Upper lobe of left lung (tissue), 6 donors: ENCODE measurements around the gene ANO2. TPM values are rescaled to one million over a fixed set of nuclear protein-coding genes. Genes with fewer than 3 reads are reported as not detected.

Experiments
- ATAC-seq, 2 donors: fragments of 200-7000 bp; cut with Tn5 transposase; one replicate each; pipeline ENCODE4 v1.9.1; 2022; ENCODE audit warnings: mild to moderate bottlenecking in 2 of 2, moderate library complexity in 2 of 2; ENCODE audit not compliant: low FRiP score in 2 of 2
- DNase-seq, 2 donors: peaks; one replicate each; pipeline ENCODE4 v3.0.0-alpha.2; 2019 to 2020
- H3K27ac ChIP-seq, 4 donors: fragments of 200-600 bp; sonication (generic); one replicate each; pipeline ENCODE4 v1.5.1; 2016 to 2019
- H3K27me3 ChIP-seq, 4 donors: fragments of 200-600 bp; sonication (generic); one replicate each; pipeline ENCODE4 v1.5.1; 2017 to 2019
- H3K36me3 ChIP-seq, 4 donors: fragments of 200-600 bp; sonication (generic); one replicate each; pipeline ENCODE4 v1.5.1; 2016 to 2019
- H3K4me1 ChIP-seq, 4 donors: fragments of 200-600 bp; sonication (generic); one replicate each; pipeline ENCODE4 v1.5.1; 2018 to 2019
- H3K4me3 ChIP-seq, 4 donors: fragments of 200-600 bp; sonication (generic); one replicate each; pipeline ENCODE4 v1.5.1; 2017 to 2019; ENCODE audit warnings: mild to moderate bottlenecking in 2 of 4, moderate library complexity in 1 of 4
- H3K9me3 ChIP-seq, 4 donors: fragments of 200-600 bp; sonication (generic); one replicate each; pipeline ENCODE4 v1.5.1; 2018 to 2019
- EP300 ChIP-seq, 4 donors: sonication (generic); formaldehyde crosslinking; IDR thresholded peaks; one replicate each; pipeline ENCODE4 v1.5.1; 2017; ENCODE audit warnings: antibody characterized with exemption in 4 of 4, control low read depth in 2 of 4
- POLR2A ChIP-seq, 4 donors: fragments of 450-650 bp; IDR thresholded peaks; one replicate each; pipeline ENCODE4 v1.5.1; 2016 to 2017; ENCODE audit warnings: antibody characterized with exemption in 4 of 4, mild to moderate bottlenecking in 2 of 4
- POLR2AphosphoS5 ChIP-seq, 2 donors: sonication (generic); formaldehyde crosslinking; IDR thresholded peaks; one replicate each; pipeline ENCODE4 v1.5.1; 2017; ENCODE audit warnings: antibody characterized with exemption in 2 of 2
- WGBS, 2 donors: methylation state at CpG; one replicate each; pipeline ENCODE4 v1.1.5; 2017 to 2018; 5-methylcytosine and 5-hydroxymethylcytosine counted together
- total RNA-seq, 6 donors: library from RNA; depleted of rRNA in 4 of 6; stranded (reverse); fragments of >200 nt in 4 of 6; gene quantifications; one replicate each; pipeline versions ENCODE4 v1.1.0 to v1.2.1, GENCODE V29; 2016 to 2021
- TF ChIP-seq, protein P1 (sequence below), 6 experiments: fragments of 450-650 bp in 4 of 6; fragments of 200-600 bp in 2 of 6; sonication (generic) in 2 of 6; IDR thresholded peaks; one replicate each; pipeline ENCODE4 v1.5.1; 2016 to 2019; ENCODE audit warnings: antibody characterized with exemption in 6 of 6
- donor health status: DM: no; HTN: no; CAD: no; lungs with moderate emphysema.
- donor health status: DM: no; HTN: yes; CAD: no; lungs with severe emphysema.

Gene ANO2
- total RNA-seq, 6 donors from 2014 or later = 4.4 to 78.6 (median 17.5) TPM

- no peak overlapping the region for H3K27ac ChIP-seq
- H3K27me3 ChIP-seq = no peaks in the 10 kb centered on the region
- DNase-seq = no peak
- no peaks in the 10 kb centered on the region for H3K9me3 ChIP-seq
- H3K4me3 ChIP-seq = no peak overlapping the region
- H3K4me1 ChIP-seq = peaks cover 2 to 16% (median 10%) of the 10 kb centered on the region in 4 donors
- ATAC-seq = no peak
- 61 to 63% methylated on average over 5 of the region's 5 CpGs for WGBS, 2 donors
- TF ChIP-seq POLR2A (IDR thresholded peaks at IDR 0.05) (no peak), EP300 (IDR thresholded peaks at IDR 0.05) (no peak), POLR2AphosphoS5 (IDR thresholded peaks at IDR 0.05) (no peak)
- TF ChIP-seq, protein P1, sequence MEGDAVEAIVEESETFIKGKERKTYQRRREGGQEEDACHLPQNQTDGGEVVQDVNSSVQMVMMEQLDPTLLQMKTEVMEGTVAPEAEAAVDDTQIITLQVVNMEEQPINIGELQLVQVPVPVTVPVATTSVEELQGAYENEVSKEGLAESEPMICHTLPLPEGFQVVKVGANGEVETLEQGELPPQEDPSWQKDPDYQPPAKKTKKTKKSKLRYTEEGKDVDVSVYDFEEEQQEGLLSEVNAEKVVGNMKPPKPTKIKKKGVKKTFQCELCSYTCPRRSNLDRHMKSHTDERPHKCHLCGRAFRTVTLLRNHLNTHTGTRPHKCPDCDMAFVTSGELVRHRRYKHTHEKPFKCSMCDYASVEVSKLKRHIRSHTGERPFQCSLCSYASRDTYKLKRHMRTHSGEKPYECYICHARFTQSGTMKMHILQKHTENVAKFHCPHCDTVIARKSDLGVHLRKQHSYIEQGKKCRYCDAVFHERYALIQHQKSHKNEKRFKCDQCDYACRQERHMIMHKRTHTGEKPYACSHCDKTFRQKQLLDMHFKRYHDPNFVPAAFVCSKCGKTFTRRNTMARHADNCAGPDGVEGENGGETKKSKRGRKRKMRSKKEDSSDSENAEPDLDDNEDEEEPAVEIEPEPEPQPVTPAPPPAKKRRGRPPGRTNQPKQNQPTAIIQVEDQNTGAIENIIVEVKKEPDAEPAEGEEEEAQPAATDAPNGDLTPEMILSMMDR (IDR thresholded peaks at IDR 0.05) = no peak
- H3K36me3 ChIP-seq = no peaks in the 10 kb centered on the region
These were observed 363.0 kb downstream of the ANO2 start for GRCh38 chr12:5582018-5582417.

GRCh38 chr12:5581616-5582015 is 363.4 kb downstream of the ANO2 start:
- no peaks in the 10 kb centered on the region for H3K27me3 ChIP-seq
- ATAC-seq = no peak
- no peak overlapping the region for H3K4me3 ChIP-seq
- TF ChIP-seq, protein P1 (IDR thresholded peaks at IDR 0.05) = no peak
- no peak for TF ChIP-seq POLR2A (IDR thresholded peaks at IDR 0.05)
- no peak for TF ChIP-seq EP300 (IDR thresholded peaks at IDR 0.05)
- no peak for TF ChIP-seq POLR2AphosphoS5 (IDR thresholded peaks at IDR 0.05)
- H3K36me3 ChIP-seq = no peaks in the 10 kb centered on the region
- 70 to 77% methylated on average over 4 of the region's 4 CpGs for WGBS, 2 donors
- peaks cover 2 to 16% (median 10%) of the 10 kb centered on the region in 4 donors for H3K4me1 ChIP-seq
- no peak for DNase-seq
- no peak overlapping the region for H3K27ac ChIP-seq
- H3K9me3 ChIP-seq = no peaks in the 10 kb centered on the region

DNA sequence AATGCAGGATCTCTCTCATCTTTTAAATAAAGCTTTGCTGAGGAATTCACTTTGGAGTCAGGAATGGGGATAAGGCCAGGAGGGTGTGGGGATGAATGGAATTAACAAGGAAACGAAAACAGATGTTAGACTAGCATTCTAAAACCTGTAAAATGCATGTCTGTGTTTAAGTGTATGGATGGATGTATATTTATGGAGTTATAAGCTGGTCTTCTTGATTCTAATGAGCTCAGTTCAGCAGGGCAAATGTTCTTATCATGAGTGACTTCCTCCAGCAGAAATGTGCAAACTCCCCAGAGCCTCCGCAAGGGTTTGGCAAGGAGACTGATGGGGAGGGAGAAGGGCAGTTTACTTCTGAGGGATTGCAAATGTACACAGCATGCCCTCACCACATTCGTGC is 364.0 kb downstream of the ANO2 start:
- Histone ChIP-seq H3K27ac (no peak overlapping the region), H3K4me1 (peaks cover 2 to 16% (median 12%) of the 10 kb centered on the region in 4 donors), H3K36me3 (no peaks in the 10 kb centered on the region), H3K9me3 (no peaks in the 10 kb centered on the region), H3K27me3 (no peaks in the 10 kb centered on the region), H3K4me3 (no peak overlapping the region)
- no peak for TF ChIP-seq POLR2A (IDR thresholded peaks at IDR 0.05)
- TF ChIP-seq EP300 (IDR thresholded peaks at IDR 0.05) = no peak
- TF ChIP-seq POLR2AphosphoS5 (IDR thresholded peaks at IDR 0.05) = no peak
- TF ChIP-seq, protein P1 (IDR thresholded peaks at IDR 0.05) = no peak
- DNase-seq = no peak
- ATAC-seq = peak in 1 of 2 donors; percentile 20
- 43 to 52% methylated on average over 3 of the region's 3 CpGs for WGBS, 2 donors

DNA sequence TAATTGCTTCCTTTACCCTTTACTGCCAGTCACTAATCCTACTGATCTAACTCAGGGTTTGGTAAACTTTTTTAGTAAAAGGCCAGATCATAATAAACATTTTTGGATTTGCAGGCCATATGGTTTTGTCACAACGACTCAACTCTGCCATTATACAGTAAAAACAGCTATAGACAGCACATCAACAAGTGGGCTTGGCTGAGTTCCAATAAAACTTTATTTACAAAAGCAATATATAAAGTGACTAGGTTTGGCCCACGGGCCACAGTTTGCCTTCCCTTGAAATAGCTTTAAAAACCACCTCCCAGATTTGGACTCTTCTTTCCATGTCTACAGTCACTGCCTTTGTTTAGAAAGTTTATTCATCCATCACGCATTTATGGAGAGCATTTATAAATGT is 366.3 kb downstream of the ANO2 start:
- Histone ChIP-seq H3K36me3 (peaks cover 0 to under 1% (median 0%) of the 10 kb centered on the region in 4 donors), H3K4me1 (peaks cover 2 to 13% (median 10%) of the 10 kb centered on the region in 4 donors), H3K27ac (no peak overlapping the region), H3K9me3 (no peaks in the 10 kb centered on the region), H3K4me3 (no peak overlapping the region), H3K27me3 (no peaks in the 10 kb centered on the region)
- DNase-seq (no peak), ATAC-seq (no peak)
- TF ChIP-seq EP300 (IDR thresholded peaks at IDR 0.05) = no peak
- TF ChIP-seq POLR2AphosphoS5 (IDR thresholded peaks at IDR 0.05) = no peak
- no peak for TF ChIP-seq POLR2A (IDR thresholded peaks at IDR 0.05)
- TF ChIP-seq, protein P1 (IDR thresholded peaks at IDR 0.05) = no peak
- 44 to 54% methylated on average over 3 of the region's 3 CpGs for WGBS, 2 donors

- TF ChIP-seq POLR2A (IDR thresholded peaks at IDR 0.05) = no peak
- TF ChIP-seq, protein P1 (IDR thresholded peaks at IDR 0.05) = no peak
- no peak for TF ChIP-seq EP300 (IDR thresholded peaks at IDR 0.05)
- no peak for TF ChIP-seq POLR2AphosphoS5 (IDR thresholded peaks at IDR 0.05)
- Histone ChIP-seq H3K4me1 (peaks cover 2 to 13% (median 9%) of the 10 kb centered on the region in 4 donors), H3K9me3 (no peaks in the 10 kb centered on the region), H3K4me3 (no peak overlapping the region), H3K27ac (no peak overlapping the region), H3K36me3 (peaks cover 0 to 2% (median 0%) of the 10 kb centered on the region in 4 donors), H3K27me3 (no peaks in the 10 kb centered on the region)
- WGBS, 2 donors = 73 to 74% methylated on average over 7 to 8 of the region's 8 CpGs
- DNase-seq = no peak
- no peak for ATAC-seq
These were observed 367.3 kb downstream of the ANO2 start for GRCh38 chr12:5577741-5578140.
